Activated T-cell treated with anti-CD3 and anti-CD28 coated beads, Interleukin-2, amount 50 U/mL, for 24 hours (primary cell): ENCODE measurements around the gene TRIP13.
"Not testable (repeated sequence)": the region's sequence is repeated elsewhere in the genome, so short reads cannot be mapped to it uniquely, and the experiment has no call there.

Experiments
- DNase-seq: peaks from one replicate; pipeline ENCODE4 v3.0.0-alpha.2; 2020
- H3K27ac Mint-ChIP-seq: 2 replicates; pipeline ENCODE4 v1.8.0; 2020; ENCODE audit warnings: mild to moderate bottlenecking, mixed read lengths
- H3K27me3 Mint-ChIP-seq: 2 replicates; pipeline ENCODE4 v1.8.0; 2020; ENCODE audit warnings: mixed read lengths
- H3K36me3 Mint-ChIP-seq: 2 replicates; pipeline ENCODE4 v1.8.0; 2020; ENCODE audit warnings: low read depth, mixed read lengths
- H3K4me1 Mint-ChIP-seq: 2 replicates; pipeline ENCODE4 v1.8.0; 2020; ENCODE audit warnings: low read depth, mixed read lengths
- H3K4me3 Mint-ChIP-seq: 2 replicates; pipeline ENCODE4 v1.8.0; 2020; ENCODE audit warnings: mild to moderate bottlenecking, moderate library complexity, mixed read lengths
- H3K9me3 Mint-ChIP-seq: 2 replicates; pipeline ENCODE4 v1.8.0; 2020; ENCODE audit warnings: mixed read lengths

The TRIP13 gene

DNA sequence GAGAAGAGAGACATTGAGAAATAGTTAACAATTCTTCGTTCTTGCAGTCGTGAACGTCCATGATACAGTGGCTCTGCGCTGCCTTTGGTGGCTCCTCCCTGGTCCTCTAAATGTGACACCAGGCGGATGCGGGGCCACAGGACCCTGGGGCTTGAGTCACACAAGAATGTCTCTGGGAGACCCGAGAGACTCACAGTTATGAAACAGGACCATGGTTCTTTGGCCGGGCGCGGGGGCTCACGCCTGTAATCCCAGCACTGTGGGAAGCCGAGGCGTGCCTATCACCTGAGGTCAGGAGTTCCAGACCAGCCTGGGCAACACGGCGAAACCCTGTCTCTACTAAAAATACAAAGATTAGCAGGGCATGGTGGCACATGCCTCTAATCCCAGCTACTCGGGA is 41.1 kb upstream of the TRIP13 start:
- Mint-ChIP-seq H3K36me3 (no peaks in the 10 kb centered on the region), H3K4me3 (no peak overlapping the region), H3K27ac (no peak overlapping the region), H3K4me1 (peaks cover 4% of the 10 kb centered on the region), H3K27me3 (peaks cover 22% of the 10 kb centered on the region), H3K9me3 (no peaks in the 10 kb centered on the region)
- DNase-seq, result no peak

DNA sequence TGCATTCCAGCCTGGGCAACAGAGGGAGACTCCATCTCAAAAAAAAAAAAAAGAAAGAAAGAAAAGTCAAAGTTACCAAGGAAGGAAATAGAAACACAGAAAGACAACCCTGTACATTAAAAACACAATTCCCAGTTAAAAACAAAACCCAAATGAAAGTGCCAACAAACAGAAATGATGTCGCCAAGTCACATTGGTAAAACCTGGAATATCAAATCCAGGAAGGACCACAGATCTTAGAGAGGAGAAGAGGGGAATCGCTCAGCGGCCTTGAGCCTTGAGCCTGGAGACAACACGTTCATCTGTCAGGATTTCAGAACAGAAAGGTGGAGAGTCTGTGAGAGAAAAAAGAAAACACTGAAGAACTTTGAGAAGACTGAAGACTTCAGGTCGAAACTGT is 40.7 kb upstream of the TRIP13 start:
- Mint-ChIP-seq H3K36me3 (no peaks in the 10 kb centered on the region), H3K27ac (no peak overlapping the region), H3K4me3 (no peak overlapping the region), H3K4me1 (no peaks in the 10 kb centered on the region), H3K27me3 (peaks cover 22% of the 10 kb centered on the region), H3K9me3 (no peaks in the 10 kb centered on the region)
- DNase-seq, result no peak

DNA sequence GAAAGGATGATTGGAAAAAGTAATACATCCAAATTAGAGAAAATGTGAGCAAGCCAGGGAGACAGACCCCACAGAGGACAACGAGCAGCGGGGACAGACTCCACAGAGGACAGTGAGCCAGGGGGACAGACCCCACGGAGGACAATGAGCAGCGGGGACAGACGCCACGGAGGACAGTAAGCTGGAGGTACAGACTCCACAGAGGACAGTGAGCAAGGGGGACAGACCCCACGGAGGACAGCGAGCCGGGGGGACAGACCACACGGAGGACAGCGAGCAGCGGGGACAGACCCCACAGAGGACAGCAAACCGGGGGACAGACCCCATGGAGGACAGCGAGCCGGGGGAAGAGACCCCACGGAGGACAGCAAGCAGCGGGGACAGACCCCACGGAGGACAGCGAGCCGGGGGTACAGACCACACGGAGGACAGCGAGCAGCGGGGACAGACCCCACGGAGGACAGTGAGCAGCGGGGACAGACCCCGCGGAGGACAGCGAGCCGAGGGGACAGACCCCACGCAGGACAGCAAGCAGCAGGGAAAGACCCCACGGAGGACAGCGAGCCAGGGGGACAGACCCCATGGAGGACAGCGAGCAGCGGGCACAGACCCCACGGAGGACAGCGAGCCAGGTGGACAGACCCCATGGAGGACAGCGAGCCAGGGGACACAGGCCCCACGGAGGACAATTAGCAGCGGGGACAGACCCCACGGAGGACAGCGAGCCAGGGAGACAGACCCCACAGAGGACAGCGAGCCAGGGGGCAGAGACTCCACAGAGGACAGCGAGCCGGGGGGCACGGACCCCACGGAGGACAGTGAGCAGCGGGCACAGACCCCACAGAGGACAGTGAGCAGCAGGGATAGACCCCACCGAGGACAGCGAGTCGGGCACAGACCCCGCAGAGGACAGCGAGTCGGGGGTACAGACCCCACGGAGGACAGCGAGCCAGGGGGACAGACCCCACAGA is 40.0 kb upstream of the TRIP13 start:
- H3K27ac Mint-ChIP-seq, result no peak overlapping the region

DNA sequence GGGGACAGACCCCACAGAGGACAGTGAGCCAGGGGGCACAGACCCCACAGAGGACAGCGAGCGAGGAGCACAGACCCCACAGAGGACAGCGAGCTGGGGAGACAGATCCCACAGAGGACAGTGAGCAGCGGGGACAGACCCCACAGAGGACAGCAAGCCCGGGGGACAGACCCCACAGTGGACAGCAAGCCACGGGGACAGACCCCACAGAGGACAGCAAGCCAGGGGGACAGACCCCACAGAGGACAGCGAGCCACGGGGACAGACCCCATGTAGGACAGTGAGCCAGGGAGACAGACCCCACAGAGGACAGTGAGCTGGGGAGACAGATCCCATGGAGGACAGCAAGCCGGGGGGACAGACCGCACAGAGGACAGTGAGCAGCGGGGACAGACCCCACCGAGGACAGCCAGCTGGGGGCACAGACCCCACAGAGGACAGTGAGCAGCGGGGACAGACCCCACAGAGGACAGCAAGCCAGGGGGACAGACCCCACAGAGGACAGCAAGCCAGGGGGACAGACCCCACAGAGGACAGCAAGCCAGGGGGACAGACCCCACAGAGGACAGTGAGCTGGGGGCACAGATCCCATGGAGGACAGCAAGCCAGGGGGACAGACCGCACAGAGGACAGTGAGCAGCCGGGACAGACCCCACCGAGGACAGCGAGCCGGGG is 39.1 kb upstream of the TRIP13 start:
- DNase-seq, H3K36me3 Mint-ChIP-seq, H3K9me3 Mint-ChIP-seq, H3K4me3 Mint-ChIP-seq, H3K27ac Mint-ChIP-seq, H3K4me1 Mint-ChIP-seq: not testable (repeated sequence)
- H3K27me3 Mint-ChIP-seq, result peaks cover 22% of the 10 kb centered on the region

More for the DNA sequence above, 40.0 kb upstream of the TRIP13 start:
- Mint-ChIP-seq H3K36me3 (no peaks in the 10 kb centered on the region), H3K4me1 (no peaks in the 10 kb centered on the region), H3K4me3 (no peak overlapping the region), H3K9me3 (no peaks in the 10 kb centered on the region), H3K27me3 (peaks cover 22% of the 10 kb centered on the region)
- DNase-seq, result no peak

DNA sequence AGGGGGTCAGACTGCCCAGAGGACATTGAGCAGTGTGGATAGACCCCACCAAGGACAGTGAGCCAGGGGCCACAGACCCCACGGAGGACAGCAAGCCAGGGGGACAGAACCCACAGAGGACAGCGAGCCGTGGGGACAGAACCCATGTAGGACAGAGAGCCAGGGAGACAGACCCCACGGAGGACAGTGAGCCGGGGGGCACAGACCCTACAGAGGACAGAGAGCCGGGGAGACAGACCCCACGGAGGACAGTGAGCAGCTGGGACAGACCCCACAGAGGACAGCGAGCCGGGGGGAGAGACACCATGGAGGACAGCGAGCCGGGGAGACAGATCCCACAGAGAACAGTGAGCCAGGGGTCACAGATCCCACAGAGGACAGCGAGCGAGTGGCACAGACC is 38.5 kb upstream of the TRIP13 start:
- DNase-seq, result no peak
- Mint-ChIP-seq H3K4me1 (no peaks in the 10 kb centered on the region), H3K27ac (no peak overlapping the region), H3K27me3 (peaks cover 18% of the 10 kb centered on the region), H3K36me3 (peaks cover 9% of the 10 kb centered on the region), H3K9me3 (no peaks in the 10 kb centered on the region), H3K4me3 (no peak overlapping the region)

DNA sequence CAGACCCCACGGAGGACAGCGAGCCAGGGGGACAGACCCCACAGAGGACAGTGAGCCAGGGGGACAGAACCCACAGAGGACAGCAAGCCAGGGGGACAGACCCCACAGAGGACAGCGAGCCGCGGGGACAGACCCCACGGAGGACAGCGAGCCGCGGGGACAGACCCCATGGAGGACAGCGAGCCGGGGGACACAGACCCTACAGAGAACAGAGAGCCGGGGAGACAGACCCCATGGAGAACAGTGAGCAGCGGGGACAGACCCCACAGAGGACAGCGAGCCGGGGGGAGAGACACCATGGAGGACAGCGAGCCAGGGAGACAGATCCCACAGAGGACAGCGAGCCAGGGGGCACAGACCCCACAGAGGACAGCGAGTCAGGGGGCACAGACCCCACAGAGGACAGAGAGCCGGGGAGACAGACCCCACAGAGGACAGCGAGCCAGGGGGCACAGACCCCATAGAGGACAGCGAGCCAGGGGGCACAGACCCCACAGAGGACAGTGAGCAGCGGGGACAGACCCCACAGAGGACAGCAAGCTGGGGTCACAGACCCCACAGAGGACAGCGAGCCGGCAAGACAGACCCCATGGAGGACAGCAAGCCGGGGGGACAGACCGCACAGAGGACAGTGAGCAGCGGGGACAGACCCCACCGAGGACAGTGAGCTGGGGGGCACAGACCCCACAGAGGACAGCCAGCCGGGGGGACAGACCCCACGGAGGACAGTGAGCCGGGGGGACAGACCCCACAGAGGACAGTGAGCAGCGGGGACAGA is 37.5 kb upstream of the TRIP13 start:
- Mint-ChIP-seq H3K9me3 (no peaks in the 10 kb centered on the region), H3K4me3 (no peak overlapping the region), H3K27ac (no peak overlapping the region)

DNA sequence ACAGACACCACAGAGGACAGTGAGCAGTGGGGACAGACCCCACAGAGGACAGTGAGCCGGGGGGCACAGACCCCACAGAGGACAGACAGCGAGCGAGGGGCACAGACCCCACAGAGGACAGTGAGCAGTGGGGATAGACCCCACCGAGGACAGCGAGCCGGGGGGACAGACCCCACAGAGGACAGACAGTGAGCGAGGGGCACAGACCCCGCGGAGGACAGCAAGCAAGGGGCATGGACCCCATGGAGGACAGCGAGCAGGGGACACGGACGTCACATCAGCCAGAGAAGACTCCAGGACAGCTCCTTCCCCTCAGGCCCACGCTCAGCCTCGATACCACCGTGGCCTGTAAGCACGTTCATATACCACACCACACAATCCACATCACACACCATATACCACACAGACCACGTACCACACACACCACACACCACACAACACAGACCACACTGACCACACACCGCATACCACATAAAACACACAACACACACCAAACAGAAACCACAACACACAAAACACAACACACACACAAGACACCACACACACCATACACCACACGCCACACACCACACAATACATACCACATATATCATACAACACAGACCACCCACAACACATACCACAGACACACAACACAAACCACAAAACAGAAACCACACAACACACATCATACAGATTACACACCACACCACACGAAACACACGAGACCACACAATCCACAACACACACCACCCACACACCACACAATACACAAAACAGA is 36.7 kb upstream of the TRIP13 start:
- Mint-ChIP-seq H3K4me3 (no peak overlapping the region), H3K27ac (no peak overlapping the region), H3K4me1 (no peaks in the 10 kb centered on the region), H3K9me3 (no peaks in the 10 kb centered on the region), H3K27me3 (peaks cover 11% of the 10 kb centered on the region), H3K36me3 (peaks cover 24% of the 10 kb centered on the region)
- DNase-seq, result no peak

More for the DNA sequence above, 37.5 kb upstream of the TRIP13 start:
- no peak for DNase-seq
- Mint-ChIP-seq H3K27me3 (peaks cover 13% of the 10 kb centered on the region), H3K36me3 (peaks cover 17% of the 10 kb centered on the region), H3K4me1 (no peaks in the 10 kb centered on the region)

DNA sequence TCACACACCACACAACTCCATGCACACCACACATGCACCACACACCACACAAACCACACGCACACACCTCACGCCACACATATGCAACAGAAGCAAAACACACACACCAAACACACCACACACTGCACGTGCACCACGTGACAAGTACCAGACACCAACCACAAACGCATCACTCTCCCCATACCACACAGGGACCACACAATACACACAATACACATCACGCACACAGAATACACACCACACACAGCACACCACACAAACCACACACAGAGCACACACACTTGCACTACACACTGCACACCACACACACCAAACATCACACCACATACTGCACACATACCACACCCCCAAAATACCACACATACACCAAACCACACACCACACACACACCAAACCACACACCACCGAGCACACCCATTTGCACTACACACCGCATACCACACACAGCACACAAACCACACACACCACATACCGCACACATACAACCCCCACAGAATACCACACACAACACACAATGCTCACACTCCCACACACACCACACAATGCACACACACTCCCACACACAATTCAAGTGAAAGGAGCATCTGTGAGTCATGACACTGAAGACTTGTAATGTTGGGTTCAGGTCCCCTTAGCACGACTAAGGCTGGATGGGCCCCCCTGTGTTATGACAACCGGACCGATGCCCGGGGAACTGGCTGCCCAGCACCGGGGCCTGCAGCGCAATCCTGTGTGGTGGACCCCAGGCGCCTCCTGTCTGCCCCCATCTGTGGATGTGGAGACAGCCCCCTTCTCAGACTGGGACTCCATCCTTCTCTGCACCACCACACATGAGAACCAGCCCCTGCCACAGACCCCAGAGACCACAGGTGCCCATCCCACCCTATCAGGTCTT is 35.9 kb upstream of the TRIP13 start:
- H3K27ac Mint-ChIP-seq, result no peak overlapping the region
- DNase-seq, result no peak
- no peaks in the 10 kb centered on the region for H3K4me1 Mint-ChIP-seq
- H3K27me3 Mint-ChIP-seq, result peaks cover 6% of the 10 kb centered on the region
- H3K9me3 Mint-ChIP-seq, result no peaks in the 10 kb centered on the region
- peaks cover 24% of the 10 kb centered on the region for H3K36me3 Mint-ChIP-seq
- no peak overlapping the region for H3K4me3 Mint-ChIP-seq

DNA sequence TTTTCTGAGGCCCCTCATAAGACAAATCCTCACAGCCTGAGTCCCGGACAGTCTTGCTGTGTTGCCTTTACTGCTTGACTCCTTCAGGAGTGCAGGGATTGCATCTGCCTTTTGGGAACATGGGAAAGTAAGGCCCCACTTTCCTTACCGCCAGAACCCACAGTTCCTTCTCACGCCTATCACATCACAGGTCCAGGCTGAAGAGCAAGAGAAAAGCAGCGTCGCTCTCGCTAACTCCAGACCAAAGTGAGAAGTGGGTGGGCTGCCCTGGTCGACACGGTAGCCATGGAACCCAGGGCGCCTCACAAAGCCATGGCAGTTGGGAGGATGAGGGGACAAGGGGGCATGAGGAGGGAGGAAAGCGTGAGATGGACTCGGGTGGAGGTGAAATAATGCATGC is 34.0 kb upstream of the TRIP13 start:
- H3K4me1 Mint-ChIP-seq, result no peaks in the 10 kb centered on the region
- no peaks in the 10 kb centered on the region for H3K27me3 Mint-ChIP-seq
- no peak overlapping the region for H3K27ac Mint-ChIP-seq
- peaks cover 40% of the 10 kb centered on the region for H3K36me3 Mint-ChIP-seq
- no peak for DNase-seq
- H3K4me3 Mint-ChIP-seq, result no peak overlapping the region
- H3K9me3 Mint-ChIP-seq, result no peaks in the 10 kb centered on the region

DNA sequence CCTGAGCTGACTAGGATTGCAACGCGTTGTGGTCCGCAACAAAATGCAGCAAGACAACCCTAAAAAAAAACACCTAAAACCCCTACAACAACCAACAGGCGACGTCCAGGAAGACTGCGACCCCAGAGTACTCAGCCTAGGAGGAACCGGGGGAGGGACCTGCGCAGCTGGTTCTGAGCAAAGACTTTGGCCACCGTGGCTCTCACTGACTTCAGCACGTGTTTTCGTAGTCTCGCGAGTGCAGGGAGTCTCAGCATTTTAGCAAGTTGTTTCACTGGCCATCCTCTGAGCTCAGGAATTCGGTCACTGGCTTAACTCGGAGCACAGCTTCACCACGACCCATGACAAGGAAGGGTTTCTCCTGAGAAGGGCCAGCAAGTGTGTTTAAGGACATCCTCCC is 33.3 kb upstream of the TRIP13 start:
- no peak for DNase-seq
- no peak overlapping the region for H3K4me3 Mint-ChIP-seq
- no peaks in the 10 kb centered on the region for H3K27me3 Mint-ChIP-seq
- no peaks in the 10 kb centered on the region for H3K4me1 Mint-ChIP-seq
- no peak overlapping the region for H3K27ac Mint-ChIP-seq
- H3K36me3 Mint-ChIP-seq, result peaks cover 47% of the 10 kb centered on the region
- no peaks in the 10 kb centered on the region for H3K9me3 Mint-ChIP-seq

DNA sequence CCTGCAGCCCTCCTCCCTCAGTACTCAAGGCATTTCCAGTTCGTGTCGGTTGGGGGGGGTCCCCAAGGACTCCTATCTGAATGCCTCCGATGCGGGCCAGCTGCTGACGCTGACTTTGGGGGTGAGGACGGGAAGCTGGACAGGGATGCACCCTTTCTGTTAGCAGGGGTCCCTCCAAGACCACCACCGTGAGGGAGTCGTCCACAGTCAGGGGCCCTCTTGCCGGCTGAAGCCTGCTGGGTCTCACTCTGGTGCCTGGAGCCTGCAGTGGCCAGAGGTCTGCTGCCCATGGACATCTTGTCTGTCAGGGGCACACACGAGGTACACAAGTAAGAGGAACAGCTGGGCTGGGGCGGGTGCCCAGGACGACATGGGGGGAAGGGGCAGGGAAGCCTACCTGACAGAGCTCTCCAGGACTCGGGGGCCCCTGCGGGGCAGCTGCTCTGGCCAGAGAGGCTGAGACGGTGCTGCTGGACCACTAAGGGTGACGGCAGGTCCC is 32.8 kb upstream of the TRIP13 start:
- peaks cover 51% of the 10 kb centered on the region for H3K36me3 Mint-ChIP-seq
- H3K4me1 Mint-ChIP-seq, result no peaks in the 10 kb centered on the region
- no peak for DNase-seq
- no peak overlapping the region for H3K4me3 Mint-ChIP-seq
- H3K27ac Mint-ChIP-seq, result no peak overlapping the region
- no peaks in the 10 kb centered on the region for H3K9me3 Mint-ChIP-seq
- H3K27me3 Mint-ChIP-seq, result no peaks in the 10 kb centered on the region

DNA sequence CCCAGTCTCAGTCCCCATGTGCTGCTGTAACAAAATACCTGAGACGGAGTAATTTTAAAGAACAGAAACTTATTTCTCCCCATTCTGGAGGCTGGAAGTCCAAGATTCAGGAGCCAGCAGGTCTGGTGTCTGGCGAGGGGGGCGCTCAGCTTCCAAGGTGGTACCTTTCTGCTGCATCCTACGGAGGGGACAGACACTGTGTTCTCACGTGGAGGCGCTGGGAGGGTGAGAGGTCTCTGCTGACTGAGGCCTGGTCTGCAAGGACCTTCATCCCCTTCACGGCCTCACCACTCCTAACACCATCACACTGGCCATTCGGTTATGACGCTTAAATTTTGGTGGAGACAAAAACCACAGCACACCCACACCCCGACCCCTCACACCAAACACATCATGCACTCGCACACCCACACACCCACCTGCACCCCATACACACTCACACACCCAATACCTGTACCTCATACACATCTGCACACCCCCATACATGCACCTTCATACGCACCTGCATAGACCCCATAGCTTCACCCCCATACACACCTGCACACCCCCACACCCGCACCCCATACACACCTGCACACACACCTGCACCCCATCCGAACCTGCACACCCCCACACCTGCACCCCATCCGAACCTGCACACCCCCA is 32.1 kb upstream of the TRIP13 start:
- Mint-ChIP-seq H3K9me3 (no peaks in the 10 kb centered on the region), H3K36me3 (peaks cover 59% of the 10 kb centered on the region), H3K27me3 (no peaks in the 10 kb centered on the region), H3K4me3 (no peak overlapping the region), H3K4me1 (no peaks in the 10 kb centered on the region), H3K27ac (no peak overlapping the region)
- no peak for DNase-seq
